Bone marrow (tissue), 2 donors: Measurements from ENCODE around the gene UBE2J1.

Experiments used
- DNase-seq, 2 donors: peaks; one replicate each; lab custom pipeline; 2025; lab: John Stamatoyannopoulos, UW

UBE2J1 gene

DNA sequence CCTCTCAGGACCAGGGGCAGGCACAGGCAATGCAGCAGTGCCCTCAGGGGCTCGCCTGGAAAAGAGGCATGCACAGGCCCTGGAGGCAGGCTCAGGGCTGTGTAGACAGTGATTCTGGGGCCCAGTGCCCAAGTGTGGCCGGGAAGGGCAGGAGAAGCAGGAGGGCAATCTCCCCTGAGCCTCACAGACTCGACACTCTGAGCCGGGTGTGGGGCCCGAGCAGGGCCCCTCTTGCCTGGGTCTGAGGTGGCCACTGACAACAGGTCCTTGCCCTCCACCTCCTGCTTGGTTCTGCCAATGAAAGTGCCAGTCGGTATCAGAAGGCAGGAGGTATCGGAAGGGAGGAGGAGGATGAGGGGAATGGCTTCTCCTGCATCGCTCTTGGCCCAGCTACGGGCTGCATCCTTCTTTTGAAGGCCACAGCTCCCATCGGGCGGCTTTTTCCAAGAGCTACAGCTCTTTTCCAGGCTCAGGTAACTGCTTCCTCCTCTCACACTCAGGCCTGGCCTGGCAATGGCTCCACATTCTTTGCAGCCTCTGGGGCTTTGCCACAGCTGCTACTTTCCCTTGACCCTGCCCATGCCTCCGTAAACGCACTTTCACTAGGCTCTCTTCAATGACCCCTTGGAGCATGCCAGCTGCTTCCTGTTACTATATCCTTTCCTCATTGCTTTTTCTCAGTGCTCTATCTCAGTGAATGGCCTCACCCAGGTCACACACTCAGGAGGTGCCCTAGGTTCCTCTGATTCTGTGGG lies 61.9 kb downstream of the UBE2J1 start:
- no peak for DNase-seq

DNA sequence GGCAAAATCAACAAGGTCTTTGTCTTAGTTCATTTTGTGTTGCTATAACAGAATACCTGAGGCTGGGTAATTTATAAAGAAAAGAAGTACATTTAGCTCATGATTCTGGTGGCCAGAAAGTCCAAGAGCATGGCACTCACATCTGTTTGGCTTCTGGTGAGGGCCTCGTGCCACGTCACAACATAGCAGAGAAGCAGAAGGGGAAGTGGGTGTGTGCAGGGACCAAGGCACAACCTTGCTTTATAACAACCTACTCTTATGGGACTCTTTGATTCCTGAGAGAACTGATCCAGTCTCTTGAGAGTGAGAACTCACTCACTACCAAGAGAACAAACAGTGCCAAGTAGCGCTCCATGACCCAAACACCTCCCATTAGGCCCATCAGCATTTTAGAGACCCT lies 62.8 kb downstream of the UBE2J1 start:
- DNase-seq: no peak

DNA sequence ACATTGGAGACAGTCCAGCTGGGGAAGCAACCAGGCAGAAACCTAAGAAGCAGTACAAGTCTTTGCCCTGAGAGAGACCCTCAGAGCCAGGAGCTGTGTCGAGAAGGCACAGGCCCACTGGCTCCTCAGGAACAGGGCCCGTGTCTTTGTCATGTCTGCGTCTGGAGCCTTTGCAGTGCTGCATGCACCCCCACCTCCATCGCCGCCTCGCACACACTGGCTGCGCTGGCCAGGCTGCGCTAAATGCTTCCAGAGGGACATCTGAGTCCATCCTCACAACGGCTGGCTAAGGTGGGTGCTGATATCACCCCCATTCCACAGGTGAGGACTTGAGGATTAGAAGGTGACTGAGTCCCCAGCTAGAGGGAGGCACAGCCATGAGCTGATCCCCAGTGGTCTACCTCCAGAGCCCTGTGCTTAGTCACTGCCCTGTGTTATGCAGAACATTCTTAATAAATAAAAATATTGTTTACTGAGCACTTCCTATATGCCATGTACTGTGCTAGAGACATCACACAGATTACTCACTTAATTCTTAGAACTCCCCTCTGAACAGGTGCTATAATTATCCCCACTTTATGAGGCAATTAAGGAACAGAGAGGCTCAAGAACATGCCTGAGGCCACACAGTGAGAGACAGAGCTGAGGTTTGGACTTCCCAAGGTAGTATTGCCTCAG lies 65.0 kb downstream of the UBE2J1 start:
- no peak for DNase-seq

DNA sequence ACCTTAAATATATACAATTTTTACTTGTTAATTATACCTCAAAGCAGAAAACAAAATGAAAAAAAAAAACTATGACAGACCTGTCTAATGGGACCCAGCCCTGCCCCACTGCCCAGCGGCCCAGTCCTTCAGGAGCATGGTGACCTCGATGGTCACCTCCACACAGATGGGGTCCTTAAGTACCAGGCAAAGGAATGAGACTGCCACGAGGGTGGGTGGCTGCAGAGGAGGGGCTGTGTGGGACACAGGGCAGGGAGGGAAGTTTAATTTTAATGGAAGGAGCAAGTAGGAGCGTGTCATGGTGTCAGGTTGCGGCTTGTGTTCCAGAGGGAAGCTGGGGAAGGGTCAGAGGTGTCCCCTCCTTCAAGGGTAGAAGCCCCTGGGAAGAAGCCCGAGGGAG lies 66.0 kb downstream of the UBE2J1 start:
- no peak for DNase-seq

DNA sequence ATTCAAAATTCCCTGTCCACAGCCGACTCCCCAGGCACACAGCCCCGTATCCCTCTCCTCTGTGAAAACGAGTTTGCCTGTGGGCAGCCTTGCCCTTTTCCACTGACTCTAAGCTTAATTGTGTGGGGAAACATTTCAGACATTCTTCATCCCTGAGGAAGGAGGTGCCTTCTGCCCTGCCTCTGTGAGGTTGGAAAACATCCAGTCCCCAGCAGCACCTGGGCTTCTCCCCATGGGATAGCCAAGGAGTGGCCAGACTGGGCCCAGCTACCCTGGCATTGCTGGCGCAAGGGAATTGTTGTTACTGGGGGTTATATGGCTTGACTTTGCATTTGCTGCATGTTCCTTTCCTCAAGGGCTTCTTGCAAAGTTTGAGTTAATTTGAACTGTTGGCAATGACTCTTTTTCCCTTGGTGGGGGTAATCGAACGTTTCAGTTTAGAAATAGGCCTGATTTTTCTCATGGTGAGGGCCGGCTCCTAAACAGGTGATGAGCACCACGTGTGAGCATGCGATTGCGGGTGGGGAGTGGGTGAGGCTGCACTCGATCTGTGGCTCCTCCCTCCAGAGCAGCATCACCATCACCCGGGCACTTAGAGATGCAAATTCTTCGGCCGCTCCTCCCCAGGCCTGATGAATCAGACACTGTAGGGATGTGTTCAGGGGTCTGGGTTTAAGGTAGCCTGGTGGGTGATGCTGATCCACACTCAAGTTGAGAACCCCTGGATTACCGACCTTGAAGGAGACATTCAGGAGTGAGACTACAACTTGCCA lies 67.4 kb downstream of the UBE2J1 start:
- DNase-seq: no peak

DNA sequence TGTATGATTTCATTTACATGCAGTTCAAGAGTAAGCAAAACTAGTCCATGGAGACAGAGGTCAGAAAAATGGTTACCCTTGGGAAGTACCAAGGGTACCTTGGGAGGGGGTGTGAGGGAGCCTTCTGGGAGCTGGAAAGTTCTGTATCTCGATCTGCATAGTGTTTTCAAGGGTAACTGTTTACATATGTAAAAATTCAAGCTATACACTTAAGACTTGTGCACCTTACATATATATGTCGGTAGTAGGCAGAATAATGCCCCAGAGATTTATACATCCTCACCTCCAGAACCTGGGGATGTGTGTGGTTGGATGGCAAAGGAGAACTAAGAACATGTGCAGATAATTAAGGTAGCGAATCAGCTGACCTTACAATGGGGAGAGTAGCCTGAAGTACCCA lies 68.4 kb downstream of the UBE2J1 start:
- no peak for DNase-seq

DNA sequence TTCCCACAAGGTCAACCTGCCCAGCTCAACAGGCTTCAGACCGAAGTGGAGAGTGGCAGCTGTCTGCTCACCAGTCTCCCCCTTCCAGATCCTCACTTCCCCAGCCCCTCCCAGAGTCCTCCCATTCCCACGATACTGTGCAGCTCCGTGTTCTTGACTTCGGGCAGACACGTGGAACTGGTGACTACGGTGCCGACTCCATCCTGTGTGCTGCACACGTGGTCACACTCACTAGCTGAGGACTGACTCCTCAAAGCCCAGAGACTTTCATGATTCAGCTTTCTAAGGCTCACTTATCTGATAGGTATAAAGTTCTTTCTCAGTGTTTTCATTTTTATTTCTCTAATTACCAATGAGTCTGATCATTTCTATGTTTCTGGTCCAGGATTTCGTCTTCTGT lies 69.8 kb downstream of the UBE2J1 start:
- no peak for DNase-seq

DNA sequence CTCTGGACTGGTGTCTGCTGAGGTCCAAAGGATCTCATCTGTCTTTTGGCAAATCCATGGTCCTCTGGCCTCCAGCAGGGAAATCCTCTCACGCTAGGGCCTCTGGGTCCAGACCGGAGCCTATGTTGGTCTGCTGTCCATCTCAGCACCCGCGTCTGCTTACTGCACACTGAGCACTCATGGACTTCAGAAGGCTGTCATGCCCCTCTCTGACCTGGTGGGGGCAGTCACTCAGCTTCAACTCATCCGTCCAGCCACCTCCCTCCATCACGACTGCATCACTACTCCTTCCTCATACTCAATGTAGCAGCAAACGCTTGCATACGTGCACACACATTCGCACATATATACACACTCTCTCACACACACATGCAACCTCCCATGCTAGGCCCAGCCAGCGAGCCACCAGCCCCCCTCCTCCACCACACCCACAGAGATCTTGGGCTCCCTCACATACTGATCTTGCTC lies 70.7 kb downstream of the UBE2J1 start:
- DNase-seq: peak in 1 of 2 donors; percentile 34

DNA sequence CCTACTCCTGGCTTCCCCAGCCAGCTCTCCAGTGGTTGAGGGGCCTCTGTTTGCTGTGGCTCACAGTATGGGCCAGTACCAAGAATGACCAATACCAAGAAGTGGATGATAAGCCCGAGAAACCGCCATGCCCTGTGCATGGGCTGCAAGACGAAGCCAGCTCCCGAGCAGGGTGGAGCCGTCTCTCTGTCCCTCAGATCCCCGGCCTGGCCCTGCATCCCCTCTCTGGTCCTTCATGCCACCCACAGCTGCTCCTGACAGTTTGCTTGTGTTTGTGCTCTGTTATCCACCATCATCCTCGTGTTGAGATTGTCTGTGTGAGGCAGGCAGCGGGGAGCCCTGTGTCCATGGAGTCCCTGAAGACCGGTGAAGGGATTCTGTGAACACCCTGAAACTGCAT lies 73.6 kb downstream of the UBE2J1 start:
- DNase-seq: no peak
